HG02852 (cell line): ENCODE results near the gene ATG13.

Source experiments
- ATAC-seq: cut with Tn5 transposase; IDR thresholded peaks from one replicate; pipeline ENCODE4 v1.9.1; 2021; ENCODE audit warnings: mild to moderate bottlenecking, moderate library complexity; ENCODE audit not compliant: unreplicated experiment

The ATG13 gene

DNA sequence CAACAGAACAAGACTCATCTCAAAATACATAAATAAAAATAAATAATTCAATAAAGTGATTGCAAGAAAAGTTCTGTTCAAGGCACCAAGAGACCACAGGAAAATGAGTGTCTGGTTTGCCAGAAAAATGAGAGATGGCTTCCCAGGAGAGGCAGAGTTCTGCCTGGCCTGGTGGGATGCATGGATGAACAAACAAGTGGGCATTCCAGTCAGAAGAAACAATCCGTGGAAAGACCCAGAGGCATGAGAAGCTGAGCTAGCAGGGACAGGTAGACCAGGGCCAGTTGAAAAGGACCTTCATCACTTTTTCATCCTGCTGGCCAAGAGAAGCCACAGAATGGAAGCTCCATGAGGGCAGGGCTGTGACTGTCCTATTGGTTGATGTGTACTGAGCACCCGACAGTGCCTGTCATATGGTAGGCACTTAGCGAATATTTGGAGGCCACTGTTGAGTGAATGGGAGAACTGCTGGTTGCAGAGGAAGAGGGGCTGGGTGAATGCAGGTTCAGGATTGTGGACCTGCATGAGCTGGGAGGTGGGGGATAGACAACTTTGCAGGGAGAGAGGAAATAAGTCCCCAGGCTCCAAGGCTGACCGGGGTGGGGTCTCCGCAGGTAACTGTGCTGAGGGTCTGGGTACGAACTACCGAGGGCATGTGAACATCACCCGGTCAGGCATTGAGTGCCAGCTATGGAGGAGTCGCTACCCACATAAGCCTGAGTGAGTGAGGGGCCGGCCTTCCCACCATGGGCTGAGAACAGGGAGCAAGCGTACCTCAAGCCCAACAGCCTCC is 105.4 kb downstream of the ATG13 start:
- no peak for ATAC-seq

DNA sequence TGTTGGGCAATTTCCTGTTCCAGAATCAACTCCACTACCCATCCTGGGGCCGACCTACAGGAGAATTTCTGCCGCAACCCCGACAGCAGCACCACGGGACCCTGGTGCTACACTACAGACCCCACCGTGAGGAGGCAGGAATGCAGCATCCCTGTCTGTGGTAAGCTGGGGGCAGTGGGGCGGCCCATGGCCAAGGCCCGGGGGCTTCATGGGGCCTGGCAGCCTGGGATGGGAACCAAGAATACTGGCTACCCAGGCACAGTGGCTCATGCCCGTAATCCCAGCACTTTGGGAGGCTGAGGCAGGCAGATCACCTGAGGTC is 106.0 kb downstream of the ATG13 start:
- no peak for ATAC-seq

- ATAC-seq = no peak
Measured at GRCh38 chr11:46724088-46724487, 106.7 kb downstream of the ATG13 start.
